Lower leg skin (tissue), 3 donors: ENCODE measurements around the gene MEPE.

ENCODE experiments used
- POLR2A ChIP-seq, 2 donors: fragments of 450-650 bp; IDR thresholded peaks; one replicate each; pipeline ENCODE4 v1.6.1; 2016 to 2017; ENCODE audit warnings: antibody characterized with exemption in 2 of 2, mild to moderate bottlenecking in 1 of 2, moderate library complexity in 1 of 2
- TF ChIP-seq, protein P1 (sequence below), 3 donors: fragments of 450-650 bp; IDR thresholded peaks; one replicate each; pipeline ENCODE4 v1.5.1; 2016; ENCODE audit warnings: antibody characterized with exemption in 3 of 3, mild to moderate bottlenecking in 3 of 3, moderate library complexity in 2 of 3

DNA sequence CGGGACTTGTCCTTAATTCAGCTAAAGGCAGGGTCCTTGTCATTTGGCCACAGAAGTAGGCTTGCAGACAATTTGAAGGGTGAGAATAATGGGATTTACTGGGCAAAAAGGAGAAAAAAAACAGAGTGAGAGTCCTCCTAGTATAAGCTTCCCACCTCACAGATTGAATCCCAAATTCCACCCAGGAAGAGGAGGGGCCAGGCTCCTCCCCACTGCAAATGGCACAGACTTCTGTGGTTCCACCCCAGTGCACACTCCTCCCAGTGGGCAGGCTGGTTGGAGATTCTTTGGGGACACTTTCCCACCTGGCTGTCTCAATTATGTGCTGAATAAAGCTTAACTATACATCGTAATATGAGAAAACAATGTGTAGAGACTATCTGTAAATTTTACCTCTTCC, 31.6 kb downstream of the MEPE start:
- TF ChIP-seq, protein P1, sequence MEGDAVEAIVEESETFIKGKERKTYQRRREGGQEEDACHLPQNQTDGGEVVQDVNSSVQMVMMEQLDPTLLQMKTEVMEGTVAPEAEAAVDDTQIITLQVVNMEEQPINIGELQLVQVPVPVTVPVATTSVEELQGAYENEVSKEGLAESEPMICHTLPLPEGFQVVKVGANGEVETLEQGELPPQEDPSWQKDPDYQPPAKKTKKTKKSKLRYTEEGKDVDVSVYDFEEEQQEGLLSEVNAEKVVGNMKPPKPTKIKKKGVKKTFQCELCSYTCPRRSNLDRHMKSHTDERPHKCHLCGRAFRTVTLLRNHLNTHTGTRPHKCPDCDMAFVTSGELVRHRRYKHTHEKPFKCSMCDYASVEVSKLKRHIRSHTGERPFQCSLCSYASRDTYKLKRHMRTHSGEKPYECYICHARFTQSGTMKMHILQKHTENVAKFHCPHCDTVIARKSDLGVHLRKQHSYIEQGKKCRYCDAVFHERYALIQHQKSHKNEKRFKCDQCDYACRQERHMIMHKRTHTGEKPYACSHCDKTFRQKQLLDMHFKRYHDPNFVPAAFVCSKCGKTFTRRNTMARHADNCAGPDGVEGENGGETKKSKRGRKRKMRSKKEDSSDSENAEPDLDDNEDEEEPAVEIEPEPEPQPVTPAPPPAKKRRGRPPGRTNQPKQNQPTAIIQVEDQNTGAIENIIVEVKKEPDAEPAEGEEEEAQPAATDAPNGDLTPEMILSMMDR (IDR thresholded peaks at IDR 0.05), result no peak
- no peak for TF ChIP-seq POLR2A (IDR thresholded peaks at IDR 0.05)
